AML-193 (cell line): ENCODE measurements around the gene HLA-DQA1.
"Not testable (repeated sequence)": the region's sequence is repeated elsewhere in the genome, so short reads cannot be mapped to it uniquely, and the experiment has no call there.

ENCODE experiments used
- DNase-seq, 2 experiments: peaks; one replicate each; lab custom pipeline; 2025; lab: John Stamatoyannopoulos, UW

HLA-DQA1 gene

GRCh38 chr6:32637219-32637880, at the start of gene HLA-DQA1:
HLA-DQA1 (plus strand) TSS chr6:32637406; CDS start chr6:32637459, 53 bp downstream.
- no peak for DNase-seq

GRCh38 chr6:32588156-32588555, 49.0 kb upstream of the HLA-DQA1 start:
- no peak for DNase-seq

- DNase-seq, result peak; percentile 18 to 23
Observed at GRCh38 chr6:32589596-32590449, 47.4 kb upstream of the HLA-DQA1 start, which contains the start of gene HLA-DRB1. HLA-DRB1 (minus strand) TSS chr6:32589848; CDS start chr6:32589742, 106 bp downstream.

- DNase-seq, result not testable (repeated sequence)
Observed at GRCh38 chr6:32590713-32591112, 46.5 kb upstream of the HLA-DQA1 start.

GRCh38 chr6:32597024-32597423, 40.2 kb upstream of the HLA-DQA1 start:
- DNase-seq, result no peak

- no peak for DNase-seq
Observed at GRCh38 chr6:32602383-32602782, 34.8 kb upstream of the HLA-DQA1 start.

- DNase-seq, result no peak
Observed at GRCh38 chr6:32603222-32603621, 34.0 kb upstream of the HLA-DQA1 start.

- DNase-seq, result peak; percentile 38 to 61
Observed at GRCh38 chr6:32603888-32604287, 33.3 kb upstream of the HLA-DQA1 start.

GRCh38 chr6:32604434-32604877, 32.8 kb upstream of the HLA-DQA1 start:
- DNase-seq, result no peak

GRCh38 chr6:32607263-32607987, 29.8 kb upstream of the HLA-DQA1 start:
- DNase-seq, result no peak

GRCh38 chr6:32607988-32608298, 29.3 kb upstream of the HLA-DQA1 start:
- DNase-seq, result no peak

- no peak for DNase-seq
Observed at GRCh38 chr6:32608362-32608761, 28.8 kb upstream of the HLA-DQA1 start.

- DNase-seq, result no peak
Observed at GRCh38 chr6:32609391-32609730, 27.8 kb upstream of the HLA-DQA1 start.

- DNase-seq, result peak; percentile 82 to 85
Observed at GRCh38 chr6:32609731-32610640, 27.2 kb upstream of the HLA-DQA1 start.

- DNase-seq, result no peak
Observed at GRCh38 chr6:32610682-32611296, 26.4 kb upstream of the HLA-DQA1 start.

GRCh38 chr6:32613475-32613874, 23.7 kb upstream of the HLA-DQA1 start:
- no peak for DNase-seq

GRCh38 chr6:32614366-32615081, 22.7 kb upstream of the HLA-DQA1 start:
- DNase-seq, result no peak

GRCh38 chr6:32615885-32616532, 21.2 kb upstream of the HLA-DQA1 start:
- no peak for DNase-seq

- DNase-seq, result no peak
Observed at GRCh38 chr6:32617751-32618150, 19.5 kb upstream of the HLA-DQA1 start.

GRCh38 chr6:32621372-32621771, 15.8 kb upstream of the HLA-DQA1 start:
- no peak for DNase-seq
